ENCODE results near the gene ZNF598.

ZNF598 gene

GRCh38 chr16:1998852-1999801 is 10.5 kb downstream of the ZNF598 start:
- Mint-ChIP-seq H3K4me3 (no peak overlapping the region), H3K27ac (no peak overlapping the region)
- no peak for ATAC-seq

GRCh38 chr16:1998360-1998835 is 11.2 kb downstream of the ZNF598 start:
- ATAC-seq: no peak

More at GRCh38 chr16:1998852-1999801, 10.5 kb downstream of the ZNF598 start:
- H3K4me1 Mint-ChIP-seq: peaks cover 12% of the 10 kb centered on the region
- peaks cover 20% of the 10 kb centered on the region for H3K36me3 Mint-ChIP-seq (ENCODE audit: low read depth)
- no peaks in the 10 kb centered on the region for H3K9me3 Mint-ChIP-seq
- no peak for DNase-seq
- H3K27me3 Mint-ChIP-seq: no peaks in the 10 kb centered on the region

GRCh38 chr16:1997494-1998359 is 11.9 kb downstream of the ZNF598 start:
- no peak overlapping the region for H3K4me3 Mint-ChIP-seq
- ATAC-seq (no peak), DNase-seq (no peak)
- no peak overlapping the region for H3K27ac Mint-ChIP-seq
- peaks cover 20% of the 10 kb centered on the region for H3K4me1 Mint-ChIP-seq
- no peaks in the 10 kb centered on the region for H3K27me3 Mint-ChIP-seq
- H3K9me3 Mint-ChIP-seq: no peaks in the 10 kb centered on the region
- H3K36me3 Mint-ChIP-seq (ENCODE audit: low read depth): peaks cover 20% of the 10 kb centered on the region

More at GRCh38 chr16:1998360-1998835, 11.2 kb downstream of the ZNF598 start:
- Mint-ChIP-seq H3K9me3 (no peaks in the 10 kb centered on the region), H3K27me3 (no peaks in the 10 kb centered on the region), H3K27ac (no peak overlapping the region), H3K4me3 (no peak overlapping the region), H3K4me1 (peaks cover 18% of the 10 kb centered on the region), H3K36me3 (ENCODE audit: low read depth) (peaks cover 20% of the 10 kb centered on the region)
- no peak for DNase-seq

GRCh38 chr16:1993731-1994131 is 15.9 kb downstream of the ZNF598 start:
- peaks cover 12% of the 10 kb centered on the region for H3K36me3 Mint-ChIP-seq (ENCODE audit: low read depth)
- peaks cover 8% of the 10 kb centered on the region for H3K27me3 Mint-ChIP-seq
- H3K4me1 Mint-ChIP-seq: peaks cover 42% of the 10 kb centered on the region
- no peaks in the 10 kb centered on the region for H3K9me3 Mint-ChIP-seq
- ATAC-seq (no peak), DNase-seq (no peak)
- H3K4me3 Mint-ChIP-seq: no peak overlapping the region
- H3K27ac Mint-ChIP-seq: peak overlapping the region; percentile 19

- Mint-ChIP-seq H3K9me3 (no peaks in the 10 kb centered on the region), H3K4me3 (no peak overlapping the region), H3K27ac (no peak overlapping the region), H3K36me3 (ENCODE audit: low read depth) (peaks cover 6% of the 10 kb centered on the region), H3K4me1 (peaks cover 42% of the 10 kb centered on the region), H3K27me3 (peaks cover 13% of the 10 kb centered on the region)
- no peak for DNase-seq
- ATAC-seq: no peak
Observed at GRCh38 chr16:1992704-1993317, 16.8 kb downstream of the ZNF598 start.

GRCh38 chr16:1991948-1992703 is 17.5 kb downstream of the ZNF598 start:
- Mint-ChIP-seq H3K36me3 (ENCODE audit: low read depth) (peaks cover 3% of the 10 kb centered on the region), H3K4me3 (no peak overlapping the region), H3K27me3 (peaks cover 13% of the 10 kb centered on the region), H3K27ac (no peak overlapping the region), H3K4me1 (peaks cover 39% of the 10 kb centered on the region), H3K9me3 (no peaks in the 10 kb centered on the region)
- ATAC-seq (peak; percentile 42), DNase-seq (peak; percentile 97)

- peaks cover 13% of the 10 kb centered on the region for H3K27me3 Mint-ChIP-seq
- H3K4me1 Mint-ChIP-seq: peaks cover 37% of the 10 kb centered on the region
- H3K36me3 Mint-ChIP-seq (ENCODE audit: low read depth): peaks cover under 1% of the 10 kb centered on the region
- H3K4me3 Mint-ChIP-seq: peak overlapping the region; percentile 70
- DNase-seq (no peak), ATAC-seq (no peak)
- no peaks in the 10 kb centered on the region for H3K9me3 Mint-ChIP-seq
- peak overlapping the region; percentile 82 for H3K27ac Mint-ChIP-seq
Observed at GRCh38 chr16:1991588-1991947, 18.1 kb downstream of the ZNF598 start.

GRCh38 chr16:1991135-1991551 is 18.5 kb downstream of the ZNF598 start:
- ATAC-seq (peak; percentile 61), DNase-seq (peak; percentile 69)
- Mint-ChIP-seq H3K27ac (peak overlapping the region; percentile 82), H3K36me3 (ENCODE audit: low read depth) (no peaks in the 10 kb centered on the region), H3K27me3 (peaks cover 13% of the 10 kb centered on the region), H3K4me3 (peak overlapping the region; percentile 70), H3K9me3 (no peaks in the 10 kb centered on the region), H3K4me1 (peaks cover 33% of the 10 kb centered on the region)

GRCh38 chr16:1990351-1991134 is 19.1 kb downstream of the ZNF598 start:
- peak overlapping the region; percentile 70 for H3K4me3 Mint-ChIP-seq
- H3K36me3 Mint-ChIP-seq (ENCODE audit: low read depth): no peaks in the 10 kb centered on the region
- peaks cover 32% of the 10 kb centered on the region for H3K4me1 Mint-ChIP-seq
- peaks cover 13% of the 10 kb centered on the region for H3K27me3 Mint-ChIP-seq
- no peak for ATAC-seq
- peak overlapping the region; percentile 82 for H3K27ac Mint-ChIP-seq
- peak; percentile 64 for DNase-seq
- H3K9me3 Mint-ChIP-seq: no peaks in the 10 kb centered on the region

- no peak for DNase-seq
- Mint-ChIP-seq H3K4me3 (no peak overlapping the region), H3K27me3 (peaks cover 13% of the 10 kb centered on the region), H3K36me3 (ENCODE audit: low read depth) (no peaks in the 10 kb centered on the region), H3K4me1 (peaks cover 37% of the 10 kb centered on the region), H3K9me3 (no peaks in the 10 kb centered on the region), H3K27ac (no peak overlapping the region)
- no peak for ATAC-seq
Observed at GRCh38 chr16:1990101-1990350, 19.6 kb downstream of the ZNF598 start.

GRCh38 chr16:1989209-1990100 is 20.2 kb downstream of the ZNF598 start, which contains the start of gene SYNGR3:
Gene SYNGR3 (plus strand): TSS chr16:1989970. CDS start chr16:1990103, 133 bp downstream.
- Mint-ChIP-seq H3K4me3 (peak within 1 kb of the TSS; percentile 70), H3K36me3 (ENCODE audit: low read depth) (no peaks in the 10 kb centered on the region), H3K27ac (peak within 1 kb of the TSS; percentile 82), H3K4me1 (peaks cover 41% of the 10 kb centered on the region), H3K27me3 (peaks cover 13% of the 10 kb centered on the region), H3K9me3 (no peaks in the 10 kb centered on the region)
- DNase-seq (no peak), ATAC-seq (no peak)

- Mint-ChIP-seq H3K4me3 (no peak overlapping the region), H3K9me3 (no peaks in the 10 kb centered on the region), H3K36me3 (ENCODE audit: low read depth) (no peaks in the 10 kb centered on the region), H3K27me3 (peaks cover 24% of the 10 kb centered on the region), H3K4me1 (peaks cover 35% of the 10 kb centered on the region), H3K27ac (no peak overlapping the region)
- ATAC-seq: no peak
- DNase-seq: no peak
Observed at GRCh38 chr16:1987198-1987597, 22.4 kb downstream of the ZNF598 start.

Measured in activated naive CD8-positive, alpha-beta T cell treated with anti-CD3 and anti-CD28 coated beads, Interleukin-2, amount 50 U/mL, for 24 hours (primary cell).